ENCODE measurements around the gene MLLT1. TPM values are rescaled to one million over a fixed set of nuclear protein-coding genes. Genes with fewer than 3 reads are reported as not detected.

MLLT1 gene
- total RNA-seq, 1 donor from 2014 or later: 59.2 TPM

GRCh38 chr19:6264803-6265202 lies 15.0 kb downstream of the MLLT1 start:
- no peaks in the 10 kb centered on the region for H3K9me3 Mint-ChIP-seq (ENCODE audit: unreplicated experiment)
- no peak for TF ChIP-seq CTCF (IDR thresholded peaks at IDR 0.05; ENCODE audit: unreplicated experiment)
- H3K27ac Mint-ChIP-seq (ENCODE audit: unreplicated experiment): no peak overlapping the region
- peaks cover 13% of the 10 kb centered on the region for H3K4me1 Mint-ChIP-seq (ENCODE audit: unreplicated experiment)
- H3K27me3 Mint-ChIP-seq (ENCODE audit: unreplicated experiment): peaks cover 6% of the 10 kb centered on the region
- peaks cover 21% of the 10 kb centered on the region for H3K36me3 Mint-ChIP-seq (ENCODE audit: low read depth, unreplicated experiment)
- DNase-seq (ENCODE audit: low spot score): no peak
- no peak overlapping the region for H3K4me3 Mint-ChIP-seq (ENCODE audit: unreplicated experiment)

- Mint-ChIP-seq H3K4me1 (ENCODE audit: unreplicated experiment) (peaks cover 14% of the 10 kb centered on the region), H3K27ac (ENCODE audit: unreplicated experiment) (no peak overlapping the region), H3K27me3 (ENCODE audit: unreplicated experiment) (peaks cover 7% of the 10 kb centered on the region), H3K9me3 (ENCODE audit: unreplicated experiment) (no peaks in the 10 kb centered on the region), H3K4me3 (ENCODE audit: unreplicated experiment) (peak overlapping the region; percentile 59), H3K36me3 (ENCODE audit: low read depth, unreplicated experiment) (peaks cover 27% of the 10 kb centered on the region)
- TF ChIP-seq CTCF (IDR thresholded peaks at IDR 0.05; ENCODE audit: unreplicated experiment): no peak
- DNase-seq (ENCODE audit: low spot score): no peak
Observed at GRCh38 chr19:6263735-6264444, 15.9 kb downstream of the MLLT1 start.

GRCh38 chr19:6263306-6263705 lies 16.5 kb downstream of the MLLT1 start:
- no peak for TF ChIP-seq CTCF (IDR thresholded peaks at IDR 0.05; ENCODE audit: unreplicated experiment)
- peaks cover 14% of the 10 kb centered on the region for H3K4me1 Mint-ChIP-seq (ENCODE audit: unreplicated experiment)
- no peak for DNase-seq (ENCODE audit: low spot score)
- no peaks in the 10 kb centered on the region for H3K9me3 Mint-ChIP-seq (ENCODE audit: unreplicated experiment)
- H3K36me3 Mint-ChIP-seq (ENCODE audit: low read depth, unreplicated experiment): peaks cover 31% of the 10 kb centered on the region
- no peak overlapping the region for H3K4me3 Mint-ChIP-seq (ENCODE audit: unreplicated experiment)
- H3K27me3 Mint-ChIP-seq (ENCODE audit: unreplicated experiment): peaks cover 5% of the 10 kb centered on the region
- H3K27ac Mint-ChIP-seq (ENCODE audit: unreplicated experiment): no peak overlapping the region

GRCh38 chr19:6262519-6262918 lies 17.3 kb downstream of the MLLT1 start:
- peaks cover 4% of the 10 kb centered on the region for H3K27me3 Mint-ChIP-seq (ENCODE audit: unreplicated experiment)
- H3K36me3 Mint-ChIP-seq (ENCODE audit: low read depth, unreplicated experiment): peaks cover 29% of the 10 kb centered on the region
- no peak overlapping the region for H3K27ac Mint-ChIP-seq (ENCODE audit: unreplicated experiment)
- no peak for DNase-seq (ENCODE audit: low spot score)
- H3K4me3 Mint-ChIP-seq (ENCODE audit: unreplicated experiment): no peak overlapping the region
- peaks cover 14% of the 10 kb centered on the region for H3K4me1 Mint-ChIP-seq (ENCODE audit: unreplicated experiment)
- H3K9me3 Mint-ChIP-seq (ENCODE audit: unreplicated experiment): no peaks in the 10 kb centered on the region
- no peak for TF ChIP-seq CTCF (IDR thresholded peaks at IDR 0.05; ENCODE audit: unreplicated experiment)

- H3K4me3 Mint-ChIP-seq (ENCODE audit: unreplicated experiment): no peak overlapping the region
- peaks cover 6% of the 10 kb centered on the region for H3K27me3 Mint-ChIP-seq (ENCODE audit: unreplicated experiment)
- H3K27ac Mint-ChIP-seq (ENCODE audit: unreplicated experiment): no peak overlapping the region
- DNase-seq (ENCODE audit: low spot score): no peak
- TF ChIP-seq CTCF (IDR thresholded peaks at IDR 0.05; ENCODE audit: unreplicated experiment): no peak
- no peaks in the 10 kb centered on the region for H3K9me3 Mint-ChIP-seq (ENCODE audit: unreplicated experiment)
- H3K36me3 Mint-ChIP-seq (ENCODE audit: low read depth, unreplicated experiment): peaks cover 30% of the 10 kb centered on the region
- peaks cover 14% of the 10 kb centered on the region for H3K4me1 Mint-ChIP-seq (ENCODE audit: unreplicated experiment)
Observed at GRCh38 chr19:6261883-6262282, 17.9 kb downstream of the MLLT1 start.
